GM20000 (cell line): ENCODE data around the gene LONP2.

Experiments used
- DNase-seq: peaks from one replicate; pipeline ENCODE4 v3.0.0; 2012; ENCODE audit warnings: low spot score
- CTCF ChIP-seq: IDR thresholded peaks from 2 replicates; pipeline ENCODE4 v1.5.1; 2012; ENCODE audit warnings: mild to moderate bottlenecking, control low read depth; ENCODE audit errors: extremely low read depth, missing control alignments

The LONP2 gene

GRCh38 chr16:48326915-48327314 is 82.8 kb downstream of the LONP2 start:
- TF ChIP-seq CTCF, result no peak
- no peak for DNase-seq

GRCh38 chr16:48329138-48329537 is 85.0 kb downstream of the LONP2 start:
- TF ChIP-seq CTCF, result no peak
- DNase-seq, result no peak

- DNase-seq, result no peak
- TF ChIP-seq CTCF, result no peak
Measured at GRCh38 chr16:48330189-48330840, 86.2 kb downstream of the LONP2 start.

- no peak for DNase-seq
- TF ChIP-seq CTCF, result no peak
Measured at GRCh38 chr16:48330841-48331192, 86.7 kb downstream of the LONP2 start.

- no peak for DNase-seq
- no peak for TF ChIP-seq CTCF
Measured at GRCh38 chr16:48332978-48333377, 88.9 kb downstream of the LONP2 start.

GRCh38 chr16:48334325-48334724 is 90.2 kb downstream of the LONP2 start:
- no peak for TF ChIP-seq CTCF
- no peak for DNase-seq

GRCh38 chr16:48335961-48336360 is 91.9 kb downstream of the LONP2 start:
- DNase-seq, result no peak

More at GRCh38 chr16:48335961-48336360, 91.9 kb downstream of the LONP2 start:
- no peak for TF ChIP-seq CTCF
